ENCODE results near the gene PPP6R2. TPM values are rescaled to one million over a fixed set of nuclear protein-coding genes. Genes with fewer than 3 reads are reported as not detected.

The PPP6R2 gene
- total RNA-seq, 1 donor from 2014 or later: 55.9 TPM

DNA sequence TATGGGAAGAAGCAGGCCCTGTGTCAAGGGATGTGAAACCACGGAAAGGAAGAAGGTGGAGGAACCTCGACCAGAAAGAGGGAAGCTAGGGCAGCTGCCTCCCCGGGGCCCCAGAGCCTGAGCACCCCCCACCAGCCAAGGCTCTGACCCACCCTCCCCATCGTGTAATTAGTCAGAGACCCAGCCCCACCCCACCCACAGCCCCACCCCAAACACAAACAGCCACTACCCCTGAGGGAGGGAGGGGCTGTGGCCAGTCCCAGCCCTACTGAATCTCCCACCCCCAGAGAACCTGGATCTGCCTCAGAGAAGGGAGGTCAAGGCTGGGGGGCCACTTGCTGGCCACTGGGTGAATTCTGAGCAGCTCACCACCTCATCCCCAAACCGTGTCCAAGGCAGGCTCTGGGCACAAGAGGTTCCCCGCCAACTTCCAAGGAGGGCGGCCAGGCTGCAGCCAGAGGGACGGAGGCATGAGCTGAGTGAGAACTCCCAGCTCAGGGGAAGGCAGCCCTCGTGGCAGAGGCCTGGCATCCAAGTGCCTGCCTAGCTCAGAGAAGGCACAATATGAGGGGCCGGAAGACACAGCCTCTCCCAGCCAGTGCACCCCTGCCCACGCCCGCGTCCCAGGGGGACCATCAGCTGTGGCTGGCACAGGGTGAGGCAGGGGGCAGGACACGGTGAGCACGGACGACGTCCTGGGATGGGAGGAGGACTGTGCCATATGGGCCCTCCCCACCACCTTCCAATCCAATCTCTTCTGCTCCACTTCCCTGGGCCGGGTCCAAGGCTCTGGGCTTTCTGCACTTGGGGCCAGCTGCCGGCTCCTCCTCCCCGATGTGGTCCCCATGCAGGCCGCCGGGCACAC lies 38.4 kb upstream of the PPP6R2 start:
- H3K4me1 Mint-ChIP-seq: peaks cover 15% of the 10 kb centered on the region
- no peaks in the 10 kb centered on the region for H3K36me3 Mint-ChIP-seq (ENCODE audit: low read depth)
- no peak for DNase-seq (ENCODE audit: low read depth, low spot score)
- peak overlapping the region; percentile 74 for H3K4me3 Mint-ChIP-seq
- H3K9me3 Mint-ChIP-seq: no peaks in the 10 kb centered on the region
- H3K27ac Mint-ChIP-seq (ENCODE audit: unreplicated experiment): no peak overlapping the region
- no peak for TF ChIP-seq CTCF (conservative IDR thresholded peaks at IDR 0.05)
- H3K27me3 Mint-ChIP-seq (ENCODE audit: low read depth): peaks cover 3% of the 10 kb centered on the region

GRCh38 chr22:50305393-50305922 lies 37.7 kb upstream of the PPP6R2 start:
- Mint-ChIP-seq H3K4me1 (peaks cover 15% of the 10 kb centered on the region), H3K36me3 (ENCODE audit: low read depth) (no peaks in the 10 kb centered on the region)

GRCh38 chr22:50305923-50306566 lies 37.1 kb upstream of the PPP6R2 start:
- H3K36me3 Mint-ChIP-seq (ENCODE audit: low read depth): no peaks in the 10 kb centered on the region
- no peaks in the 10 kb centered on the region for H3K9me3 Mint-ChIP-seq
- peak overlapping the region; percentile 92 for H3K4me3 Mint-ChIP-seq
- H3K27ac Mint-ChIP-seq (ENCODE audit: unreplicated experiment): peak overlapping the region; percentile 27
- DNase-seq (ENCODE audit: low read depth, low spot score): no peak
- H3K27me3 Mint-ChIP-seq (ENCODE audit: low read depth): peaks cover under 1% of the 10 kb centered on the region
- TF ChIP-seq CTCF (conservative IDR thresholded peaks at IDR 0.05): no peak
- peaks cover 15% of the 10 kb centered on the region for H3K4me1 Mint-ChIP-seq

More at GRCh38 chr22:50305393-50305922, 37.7 kb upstream of the PPP6R2 start:
- peak overlapping the region; percentile 6 for H3K27ac Mint-ChIP-seq (ENCODE audit: unreplicated experiment)
- no peak for TF ChIP-seq CTCF (conservative IDR thresholded peaks at IDR 0.05)
- H3K9me3 Mint-ChIP-seq: no peaks in the 10 kb centered on the region
- DNase-seq (ENCODE audit: low read depth, low spot score): no peak
- peak overlapping the region; percentile 92 for H3K4me3 Mint-ChIP-seq
- H3K27me3 Mint-ChIP-seq (ENCODE audit: low read depth): peaks cover 3% of the 10 kb centered on the region

DNA sequence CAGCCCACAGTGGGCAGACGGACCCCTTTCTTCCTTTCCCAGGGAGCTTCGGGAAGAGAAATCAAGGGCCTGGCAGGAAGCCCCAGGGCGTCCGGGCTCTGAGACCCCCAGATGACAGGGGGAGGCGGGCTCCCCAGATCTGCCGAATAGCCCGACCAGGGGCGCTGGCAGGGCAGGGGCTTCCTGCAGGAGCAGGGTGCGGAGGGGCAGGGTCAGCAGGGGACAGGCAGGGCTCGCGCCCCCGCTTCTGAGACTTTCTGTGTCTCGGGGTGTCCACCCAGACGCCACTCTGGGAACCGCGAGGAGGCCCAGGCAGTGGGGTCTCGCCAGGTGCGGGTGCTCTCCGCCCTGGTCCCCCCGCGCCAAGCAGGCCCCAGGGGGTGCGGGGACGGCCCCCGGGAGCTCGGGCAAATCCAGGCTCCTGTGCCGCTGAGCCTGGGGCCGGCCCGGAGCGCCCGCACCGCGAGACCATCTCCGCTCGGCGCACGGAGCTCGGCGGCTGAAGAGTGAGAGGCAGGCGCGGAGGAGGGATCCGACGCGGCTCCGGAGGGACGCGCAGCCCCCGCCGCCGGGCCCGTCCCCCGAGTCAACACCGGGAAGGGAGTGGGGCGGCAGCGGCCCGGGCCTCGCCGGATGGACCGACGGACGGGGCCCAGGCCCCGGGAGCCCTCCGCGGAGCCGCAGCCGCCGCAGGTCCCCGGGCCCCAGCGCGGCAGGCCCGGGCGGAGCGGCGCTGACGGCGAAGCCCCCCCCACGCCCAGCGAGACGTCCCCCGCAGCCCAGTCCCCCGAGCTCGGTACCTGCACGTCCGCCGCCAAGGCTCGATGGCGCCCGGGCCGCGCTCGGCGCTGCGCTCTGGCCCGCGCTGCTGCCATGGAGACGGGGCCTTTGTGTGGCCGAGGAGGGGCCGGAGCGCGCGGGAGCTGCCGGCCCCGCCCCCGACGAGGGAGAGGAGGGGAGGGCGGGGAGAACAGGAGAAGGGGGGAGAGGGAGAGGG lies 36.1 kb upstream of the PPP6R2 start, which contains the start of gene PLXNB2:
Gene PLXNB2, minus strand, starts transcription at position 894 of the 997 bp plus-strand sequence. CDS start 17,062 bp downstream, outside the sequence.
- no peaks in the 10 kb centered on the region for H3K27me3 Mint-ChIP-seq (ENCODE audit: low read depth)
- peaks cover 15% of the 10 kb centered on the region for H3K4me1 Mint-ChIP-seq
- H3K36me3 Mint-ChIP-seq (ENCODE audit: low read depth): no peaks in the 10 kb centered on the region
- TF ChIP-seq CTCF (conservative IDR thresholded peaks at IDR 0.05): no peak
- no peaks in the 10 kb centered on the region for H3K9me3 Mint-ChIP-seq
- DNase-seq (ENCODE audit: low read depth, low spot score): peak; percentile 64
- H3K4me3 Mint-ChIP-seq: peak within 1 kb of the TSS; percentile 92
- no peak within 1 kb of the TSS for H3K27ac Mint-ChIP-seq (ENCODE audit: unreplicated experiment)

Data from neural crest cell (in vitro differentiated cells).